Measurements from ENCODE around the gene ACTC1.
"Not testable (repeated sequence)": the region's sequence is repeated elsewhere in the genome, so short reads cannot be mapped to it uniquely, and the experiment has no call there.

ACTC1 gene

GRCh38 chr15:34812369-34812768, 17.0 kb upstream of the ACTC1 start:
- H3K9ac ChIP-seq (ENCODE audit: low read length) = no peak overlapping the region
- H3K4me1 ChIP-seq (ENCODE audit: control insufficient read depth, insufficient read depth, low read length) = no peaks in the 10 kb centered on the region
- no peaks in the 10 kb centered on the region for H3K36me3 ChIP-seq (ENCODE audit: control insufficient read depth, insufficient read depth, low read length)
- H3K4me3 ChIP-seq (ENCODE audit: low read length) = no peak overlapping the region
- H3K27ac ChIP-seq (ENCODE audit: low read depth, low read length) = no peak overlapping the region
- H3K27me3 ChIP-seq (ENCODE audit: control insufficient read depth, insufficient read depth, low read length) = no peaks in the 10 kb centered on the region

GRCh38 chr15:34810443-34811129, 15.2 kb upstream of the ACTC1 start:
- no peak overlapping the region for H3K9ac ChIP-seq (ENCODE audit: low read length)
- no peaks in the 10 kb centered on the region for H3K4me1 ChIP-seq (ENCODE audit: control insufficient read depth, insufficient read depth, low read length)
- H3K27ac ChIP-seq (ENCODE audit: low read depth, low read length) = no peak overlapping the region
- H3K36me3 ChIP-seq (ENCODE audit: control insufficient read depth, insufficient read depth, low read length) = no peaks in the 10 kb centered on the region
- H3K4me3 ChIP-seq (ENCODE audit: low read length) = no peak overlapping the region
- no peaks in the 10 kb centered on the region for H3K27me3 ChIP-seq (ENCODE audit: control insufficient read depth, insufficient read depth, low read length)

DNA sequence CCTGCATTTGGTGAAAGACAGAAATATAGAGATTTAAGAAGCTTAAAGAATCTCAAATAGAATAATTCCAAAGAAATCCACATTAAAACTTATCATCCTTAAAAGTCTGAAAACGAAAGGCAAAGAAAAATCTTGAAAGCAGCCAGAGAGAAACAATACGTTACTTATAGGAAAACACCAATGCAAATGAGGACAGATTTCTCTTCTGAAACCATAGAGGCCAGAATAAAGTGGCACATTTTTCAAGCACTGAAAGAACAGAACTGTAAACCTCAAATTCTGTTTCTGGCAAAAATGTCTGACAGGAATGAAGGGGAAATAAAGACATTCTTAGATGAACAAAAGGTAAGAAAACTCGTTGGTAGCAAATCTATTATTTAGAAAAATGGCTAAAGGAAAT, 13.8 kb upstream of the ACTC1 start:
- Histone ChIP-seq H3K4me1 (ENCODE audit: control insufficient read depth, insufficient read depth, low read length) (no peaks in the 10 kb centered on the region), H3K9ac (ENCODE audit: low read length) (no peak overlapping the region), H3K27me3 (ENCODE audit: control insufficient read depth, insufficient read depth, low read length) (no peaks in the 10 kb centered on the region), H3K27ac (ENCODE audit: low read depth, low read length) (no peak overlapping the region), H3K36me3 (ENCODE audit: control insufficient read depth, insufficient read depth, low read length) (no peaks in the 10 kb centered on the region), H3K4me3 (ENCODE audit: low read length) (no peak overlapping the region)

DNA sequence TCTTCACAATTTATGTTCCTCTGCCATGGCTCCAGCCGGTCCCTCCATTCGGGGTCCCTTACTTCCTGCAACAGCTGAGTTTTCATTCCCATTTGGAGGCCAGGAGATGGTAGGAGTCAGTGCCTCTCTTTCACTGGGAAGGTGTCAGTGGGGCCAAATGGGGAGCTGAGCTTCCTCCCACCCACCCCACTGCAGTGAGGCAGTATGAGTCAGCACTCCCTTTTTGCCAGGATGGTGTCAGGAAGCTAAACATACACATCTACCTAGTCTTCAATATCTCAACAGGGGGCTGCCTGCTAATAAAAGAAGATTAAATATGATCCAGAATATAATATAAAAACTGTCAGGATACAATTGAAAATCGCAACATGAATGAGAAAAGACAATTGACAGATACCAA, 12.7 kb upstream of the ACTC1 start:
- H3K4me3 ChIP-seq (ENCODE audit: low read length) = no peak overlapping the region
- H3K9ac ChIP-seq (ENCODE audit: low read length) = no peak overlapping the region
- H3K27ac ChIP-seq (ENCODE audit: low read depth, low read length) = no peak overlapping the region

DNA sequence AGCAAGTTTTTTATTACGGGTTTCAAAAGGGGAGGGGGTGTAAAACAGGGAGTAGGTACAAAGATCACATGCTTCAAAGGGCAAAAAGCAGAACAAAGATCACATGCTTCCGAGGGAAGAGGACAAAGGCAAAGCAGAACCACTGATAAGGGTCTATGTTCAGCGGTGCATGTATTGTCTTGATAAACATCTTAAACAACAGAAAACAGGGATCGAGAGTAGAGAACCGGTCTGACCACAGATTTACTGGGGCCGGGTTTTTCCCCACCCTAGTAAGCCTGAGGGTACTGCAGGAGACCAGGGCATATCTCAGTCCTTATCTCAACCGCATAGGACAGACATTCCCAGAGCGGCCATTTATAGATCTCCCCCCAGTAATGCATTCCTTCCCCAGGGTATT, 11.9 kb upstream of the ACTC1 start:
- H3K36me3 ChIP-seq (ENCODE audit: control insufficient read depth, insufficient read depth, low read length); H3K27ac ChIP-seq (ENCODE audit: low read depth, low read length); H3K27me3 ChIP-seq (ENCODE audit: control insufficient read depth, insufficient read depth, low read length); H3K9ac ChIP-seq (ENCODE audit: low read length); H3K4me1 ChIP-seq (ENCODE audit: control insufficient read depth, insufficient read depth, low read length); H3K4me3 ChIP-seq (ENCODE audit: low read length): not testable (repeated sequence)

More for the DNA sequence above, 12.7 kb upstream of the ACTC1 start:
- H3K36me3 ChIP-seq (ENCODE audit: control insufficient read depth, insufficient read depth, low read length) = no peaks in the 10 kb centered on the region
- H3K27me3 ChIP-seq (ENCODE audit: control insufficient read depth, insufficient read depth, low read length) = no peaks in the 10 kb centered on the region
- H3K4me1 ChIP-seq (ENCODE audit: control insufficient read depth, insufficient read depth, low read length) = no peaks in the 10 kb centered on the region

GRCh38 chr15:34804776-34805175, 9.4 kb upstream of the ACTC1 start:
- H3K9ac ChIP-seq (ENCODE audit: low read length) = no peak overlapping the region
- no peak overlapping the region for H3K4me3 ChIP-seq (ENCODE audit: low read length)
- H3K4me1 ChIP-seq (ENCODE audit: control insufficient read depth, insufficient read depth, low read length) = no peaks in the 10 kb centered on the region
- no peaks in the 10 kb centered on the region for H3K36me3 ChIP-seq (ENCODE audit: control insufficient read depth, insufficient read depth, low read length)
- no peak overlapping the region for H3K27ac ChIP-seq (ENCODE audit: low read depth, low read length)
- no peaks in the 10 kb centered on the region for H3K27me3 ChIP-seq (ENCODE audit: control insufficient read depth, insufficient read depth, low read length)

DNA sequence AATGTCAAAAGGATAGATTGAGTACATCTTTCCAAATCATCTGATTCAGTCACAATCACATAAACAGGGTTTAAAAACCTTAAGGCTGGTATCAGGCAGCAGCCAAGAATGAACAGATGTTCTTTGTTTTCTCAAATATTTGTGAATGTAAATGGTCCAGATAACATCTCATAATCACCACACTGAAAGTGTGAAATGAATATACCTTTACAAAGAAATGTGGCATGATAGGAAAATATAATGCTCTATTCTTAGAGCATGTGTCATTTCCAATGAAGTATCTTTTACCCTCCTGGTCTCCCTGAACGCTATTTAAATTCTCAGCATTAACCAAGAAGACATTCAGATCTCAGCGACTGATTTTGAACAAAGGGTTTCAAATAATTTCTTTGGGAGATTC, 8.8 kb upstream of the ACTC1 start:
- Histone ChIP-seq H3K4me3 (ENCODE audit: low read length) (no peak overlapping the region), H3K27ac (ENCODE audit: low read depth, low read length) (no peak overlapping the region), H3K9ac (ENCODE audit: low read length) (no peak overlapping the region), H3K36me3 (ENCODE audit: control insufficient read depth, insufficient read depth, low read length) (no peaks in the 10 kb centered on the region), H3K27me3 (ENCODE audit: control insufficient read depth, insufficient read depth, low read length) (no peaks in the 10 kb centered on the region), H3K4me1 (ENCODE audit: control insufficient read depth, insufficient read depth, low read length) (no peaks in the 10 kb centered on the region)

GRCh38 chr15:34802803-34803750, 7.7 kb upstream of the ACTC1 start:
- Histone ChIP-seq H3K9ac (ENCODE audit: low read length) (no peak overlapping the region), H3K4me1 (ENCODE audit: control insufficient read depth, insufficient read depth, low read length) (no peaks in the 10 kb centered on the region), H3K4me3 (ENCODE audit: low read length) (no peak overlapping the region), H3K36me3 (ENCODE audit: control insufficient read depth, insufficient read depth, low read length) (no peaks in the 10 kb centered on the region), H3K27me3 (ENCODE audit: control insufficient read depth, insufficient read depth, low read length) (no peaks in the 10 kb centered on the region), H3K27ac (ENCODE audit: low read depth, low read length) (no peak overlapping the region)

DNA sequence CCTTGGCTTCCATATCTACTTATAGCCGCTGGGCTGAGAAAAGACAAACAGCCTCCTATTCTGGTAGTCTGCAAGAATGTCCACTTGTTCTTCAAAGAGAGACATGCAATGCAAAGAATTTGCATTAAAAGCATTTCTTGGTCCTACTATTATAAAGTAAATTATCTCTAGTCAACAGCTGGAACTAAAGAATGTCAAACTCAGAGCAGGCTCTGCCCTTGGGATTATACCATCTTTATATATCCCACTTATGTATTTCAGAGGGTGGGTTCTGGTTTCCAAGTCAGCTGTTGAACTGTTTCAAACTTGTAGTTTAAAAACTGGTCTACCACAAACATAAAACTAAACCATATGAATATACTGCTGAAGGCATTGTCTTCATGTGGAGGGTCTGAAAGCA, 7.0 kb upstream of the ACTC1 start:
- Histone ChIP-seq H3K9ac (ENCODE audit: low read length) (no peak overlapping the region), H3K4me3 (ENCODE audit: low read length) (no peak overlapping the region), H3K36me3 (ENCODE audit: control insufficient read depth, insufficient read depth, low read length) (no peaks in the 10 kb centered on the region), H3K4me1 (ENCODE audit: control insufficient read depth, insufficient read depth, low read length) (no peaks in the 10 kb centered on the region), H3K27ac (ENCODE audit: low read depth, low read length) (no peak overlapping the region), H3K27me3 (ENCODE audit: control insufficient read depth, insufficient read depth, low read length) (no peaks in the 10 kb centered on the region)

- H3K27me3 ChIP-seq (ENCODE audit: control insufficient read depth, insufficient read depth, low read length) = no peaks in the 10 kb centered on the region
- H3K27ac ChIP-seq (ENCODE audit: low read depth, low read length) = no peak overlapping the region
- no peak overlapping the region for H3K9ac ChIP-seq (ENCODE audit: low read length)
- H3K36me3 ChIP-seq (ENCODE audit: control insufficient read depth, insufficient read depth, low read length) = no peaks in the 10 kb centered on the region
- H3K4me3 ChIP-seq (ENCODE audit: low read length) = no peak overlapping the region
- no peaks in the 10 kb centered on the region for H3K4me1 ChIP-seq (ENCODE audit: control insufficient read depth, insufficient read depth, low read length)
Observed at GRCh38 chr15:34799149-34800101, 4.1 kb upstream of the ACTC1 start.

DNA sequence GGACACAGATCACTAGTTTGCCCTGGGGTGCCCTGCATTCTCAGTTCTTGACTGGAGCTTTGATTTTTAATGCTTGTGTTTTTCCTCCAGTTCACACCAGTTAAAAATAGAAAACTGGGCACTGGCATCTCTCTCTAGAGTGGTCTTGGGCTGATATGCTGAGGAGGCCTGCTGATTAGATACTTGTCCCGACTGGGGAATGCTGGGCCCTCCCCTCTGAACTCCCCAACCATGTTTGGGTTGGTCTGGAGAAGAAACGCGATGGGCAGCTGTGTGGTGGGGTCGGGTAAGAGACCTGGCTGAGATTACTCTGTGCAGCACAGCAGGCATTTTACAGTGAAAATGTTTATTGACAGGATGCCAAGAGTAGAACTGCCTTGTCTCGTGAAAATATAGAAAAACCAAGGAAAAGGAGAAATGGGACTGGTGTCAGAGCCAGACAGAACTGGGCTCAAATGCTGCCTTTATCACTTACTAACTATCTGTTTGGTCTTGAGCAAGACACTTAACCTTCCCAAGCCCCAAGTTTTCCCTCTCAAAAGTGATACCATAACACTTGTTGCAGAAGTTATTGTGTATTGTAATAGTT, 1.6 kb upstream of the ACTC1 start:
- Histone ChIP-seq H3K4me3 (ENCODE audit: low read length) (no peak overlapping the region), H3K27me3 (ENCODE audit: control insufficient read depth, insufficient read depth, low read length) (no peaks in the 10 kb centered on the region), H3K4me1 (ENCODE audit: control insufficient read depth, insufficient read depth, low read length) (no peaks in the 10 kb centered on the region), H3K9ac (ENCODE audit: low read length) (no peak overlapping the region), H3K27ac (ENCODE audit: low read depth, low read length) (no peak overlapping the region), H3K36me3 (ENCODE audit: control insufficient read depth, insufficient read depth, low read length) (no peaks in the 10 kb centered on the region)
